SU-DHL-6 (cell line): ENCODE data around the gene SPRR5.

Experiments used
- H2AFZ ChIP-seq: fragments of 200-600 bp; sonication (generic); 2 replicates; pipeline ENCODE4 v1.6.1; 2014; ENCODE audit warnings: low read depth, mild to moderate bottlenecking, moderate library complexity, mixed read lengths, antibody characterized with exemption, low read length; ENCODE audit not compliant: severe bottlenecking
- H3F3A ChIP-seq: fragments of 200-600 bp; shearing (Covaris generic); 2 replicates; pipeline ENCODE4 v1.6.0; 2016; ENCODE audit warnings: antibody characterized with exemption, mild to moderate bottlenecking; ENCODE audit not compliant: insufficient read depth
- H3K27ac ChIP-seq: fragments of 200-600 bp; sonication (generic); 2 replicates; pipeline ENCODE4 v1.5.1; 2016; ENCODE audit warnings: low read depth, mild to moderate bottlenecking, low read length, moderate library complexity, mixed read lengths
- H3K27me3 ChIP-seq: fragments of 200-600 bp; sonication (generic), shearing (Covaris generic); 2 replicates; pipeline ENCODE4 v1.6.0; 2014; ENCODE audit warnings: mild to moderate bottlenecking, low read length
- H3K36me3 ChIP-seq: fragments of 200-600 bp; sonication (generic); 2 replicates; pipeline ENCODE4 v1.6.1; 2014; ENCODE audit warnings: mild to moderate bottlenecking, low read length, mixed read lengths
- H3K4me2 ChIP-seq: fragments of 300-600, 200-600 bp; shearing (Covaris generic), sonication (generic); 2 replicates; pipeline ENCODE4 v1.6.0; 2014; ENCODE audit warnings: low read length, low read depth, mild to moderate bottlenecking; ENCODE audit not compliant: poor library complexity, severe bottlenecking
- H3K4me3 ChIP-seq: fragments of 200-600 bp; sonication (generic); 2 replicates; pipeline ENCODE4 v1.5.1; 2014; ENCODE audit warnings: antibody characterized with exemption, low read length, mild to moderate bottlenecking, mixed read lengths; ENCODE audit not compliant: insufficient read depth, poor library complexity, severe bottlenecking
- H3K79me2 ChIP-seq: fragments of 200-600 bp; sonication (generic); 2 replicates; pipeline ENCODE4 v1.6.1; 2014; ENCODE audit warnings: mild to moderate bottlenecking, low read length, moderate library complexity; ENCODE audit not compliant: insufficient read depth
- H3K9ac ChIP-seq: fragments of 200-600 bp; sonication (generic); 2 replicates; pipeline ENCODE4 v1.7.0; 2014; ENCODE audit warnings: mild to moderate bottlenecking, low read length
- H3K9me2 ChIP-seq: fragments of 200-600 bp; sonication (generic); replicated peaks from 2 replicates; pipeline ENCODE4 v1.6.1; 2014; ENCODE audit warnings: low read length; ENCODE audit not compliant: insufficient read depth
- H3K9me3 ChIP-seq: fragments of 200-600 bp; sonication (generic); 2 replicates; pipeline ENCODE4 v1.6.1; 2014; ENCODE audit warnings: low read length, mixed read lengths; ENCODE audit not compliant: insufficient read depth
- H4K20me1 ChIP-seq: fragments of 200-600 bp; sonication (generic); 2 replicates; pipeline ENCODE4 v1.6.1; 2014; ENCODE audit warnings: low read depth, mild to moderate bottlenecking, antibody characterized with exemption, low read length, moderate library complexity, mixed read lengths
- CTCF ChIP-seq: fragments of 200-600 bp; sonication (generic); IDR thresholded peaks from one replicate; pipeline ENCODE4 v1.5.1; 2017; ENCODE audit warnings: antibody characterized with exemption, mild to moderate bottlenecking, low read length, moderate library complexity; ENCODE audit not compliant: insufficient read depth, poor library complexity, severe bottlenecking
- EZH2phosphoT487 ChIP-seq: fragments of 200-600 bp; sonication (generic), shearing (Covaris generic); conservative IDR thresholded peaks from 2 replicates; pipeline ENCODE4 v1.6.1; 2018; ENCODE audit warnings: mild to moderate bottlenecking, antibody characterized with exemption, low read length, moderate library complexity, mixed read lengths

SPRR5 gene

DNA sequence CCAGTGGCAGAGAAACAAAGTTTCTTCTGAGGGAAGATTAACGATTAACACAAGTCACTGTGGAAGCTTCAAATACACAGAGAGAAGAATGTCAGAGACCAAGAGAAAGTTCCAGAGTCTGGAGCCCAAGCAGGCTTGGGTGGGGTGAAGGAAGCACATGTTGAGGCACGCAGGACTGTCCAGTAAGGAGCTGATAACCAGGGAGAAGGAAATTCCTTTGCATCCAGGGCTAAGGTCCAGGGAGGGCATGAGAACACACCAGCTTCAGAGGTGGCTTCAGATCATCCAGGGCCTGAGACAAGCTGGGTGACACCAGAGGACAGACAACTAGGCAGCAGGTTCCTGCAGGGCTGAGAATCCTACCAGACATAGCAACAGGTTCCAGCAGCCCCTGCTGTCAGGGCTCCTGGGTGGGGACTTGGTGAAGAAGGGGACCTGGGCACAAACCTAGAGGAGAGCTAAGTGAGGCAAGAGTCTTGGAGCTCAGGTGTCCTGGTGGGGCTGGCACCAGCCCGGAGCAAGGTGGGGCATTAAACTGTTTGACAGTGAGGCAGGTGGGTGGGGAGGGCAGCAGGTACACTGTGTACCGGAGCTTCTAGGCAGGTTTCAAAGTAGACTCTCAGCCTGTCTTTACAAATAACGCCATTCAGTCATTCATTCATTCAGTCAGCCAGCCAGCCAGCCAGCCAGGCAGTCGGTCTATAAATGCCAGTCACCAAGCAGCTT is 34.3 kb downstream of the SPRR5 start:
- no peaks in the 10 kb centered on the region for H3K9me2 ChIP-seq
- no peak overlapping the region for H3K27ac ChIP-seq
- H3F3A ChIP-seq = no peaks in the 10 kb centered on the region
- TF ChIP-seq CTCF (no peak), EZH2phosphoT487 (no peak)
- H2AFZ ChIP-seq = no peak overlapping the region
- no peaks in the 10 kb centered on the region for H3K27me3 ChIP-seq
- H3K9ac ChIP-seq = no peak overlapping the region
- H3K4me3 ChIP-seq = no peak overlapping the region
- no peaks in the 10 kb centered on the region for H3K36me3 ChIP-seq
- no peaks in the 10 kb centered on the region for H3K79me2 ChIP-seq
- no peaks in the 10 kb centered on the region for H3K9me3 ChIP-seq
- no peak overlapping the region for H3K4me2 ChIP-seq
- H4K20me1 ChIP-seq = no peaks in the 10 kb centered on the region

- H3K27me3 ChIP-seq = no peaks in the 10 kb centered on the region
- H3K9me3 ChIP-seq = no peaks in the 10 kb centered on the region
- no peaks in the 10 kb centered on the region for H3K36me3 ChIP-seq
- H3K4me3 ChIP-seq = no peak overlapping the region
- no peak overlapping the region for H3K4me2 ChIP-seq
- no peaks in the 10 kb centered on the region for H3K9me2 ChIP-seq
- no peaks in the 10 kb centered on the region for H3F3A ChIP-seq
- no peak overlapping the region for H2AFZ ChIP-seq
- H3K79me2 ChIP-seq = no peaks in the 10 kb centered on the region
- TF ChIP-seq CTCF = no peak
- no peak for TF ChIP-seq EZH2phosphoT487
- no peak overlapping the region for H3K9ac ChIP-seq
- no peaks in the 10 kb centered on the region for H4K20me1 ChIP-seq
- no peak overlapping the region for H3K27ac ChIP-seq
Measured at GRCh38 chr1:152982076-152982475, 35.1 kb downstream of the SPRR5 start.

- H4K20me1 ChIP-seq = no peaks in the 10 kb centered on the region
- no peaks in the 10 kb centered on the region for H3K9me3 ChIP-seq
- no peak overlapping the region for H3K9ac ChIP-seq
- no peak overlapping the region for H3K27ac ChIP-seq
- H3K36me3 ChIP-seq = no peaks in the 10 kb centered on the region
- H2AFZ ChIP-seq = no peak overlapping the region
- no peak overlapping the region for H3K4me3 ChIP-seq
- no peaks in the 10 kb centered on the region for H3K27me3 ChIP-seq
- H3K79me2 ChIP-seq = no peaks in the 10 kb centered on the region
- H3K9me2 ChIP-seq = no peaks in the 10 kb centered on the region
- TF ChIP-seq CTCF = no peak
- no peak for TF ChIP-seq EZH2phosphoT487
- H3F3A ChIP-seq = no peaks in the 10 kb centered on the region
- H3K4me2 ChIP-seq = no peak overlapping the region
Measured at GRCh38 chr1:152983234-152983633, 36.2 kb downstream of the SPRR5 start.
